NCI-H2029 (cell line): ENCODE measurements around the gene CORO6.

Experiments used
- DNase-seq: peaks from one replicate; lab custom pipeline; 2025; lab: John Stamatoyannopoulos, UW

CORO6 gene

GRCh38 chr17:29630630-29631193 is 8.0 kb upstream of the CORO6 start:
- no peak for DNase-seq

GRCh38 chr17:29629839-29630238 is 7.1 kb upstream of the CORO6 start:
- DNase-seq = no peak

GRCh38 chr17:29628644-29629043 is 5.9 kb upstream of the CORO6 start:
- no peak for DNase-seq

GRCh38 chr17:29627951-29628350 is 5.2 kb upstream of the CORO6 start:
- no peak for DNase-seq

- no peak for DNase-seq
These were observed 2.5 kb upstream of the CORO6 start for GRCh38 chr17:29625037-29625750.

GRCh38 chr17:29624586-29624985 is 1.9 kb upstream of the CORO6 start:
- no peak for DNase-seq

GRCh38 chr17:29623283-29623647 is 553 bp upstream of the CORO6 start:
- no peak for DNase-seq

- DNase-seq = no peak
These were observed 939 bp downstream of the CORO6 start for GRCh38 chr17:29621751-29622194.

GRCh38 chr17:29620779-29621500 is 1.8 kb downstream of the CORO6 start:
- no peak for DNase-seq

- no peak for DNase-seq
These were observed 2.4 kb downstream of the CORO6 start for GRCh38 chr17:29620271-29620670.

GRCh38 chr17:29619251-29619650 is 3.5 kb downstream of the CORO6 start:
- no peak for DNase-seq

GRCh38 chr17:29618272-29619065 is 4.2 kb downstream of the CORO6 start:
- no peak for DNase-seq

- peak; percentile 80 for DNase-seq
These were observed 5.0 kb downstream of the CORO6 start for GRCh38 chr17:29617481-29618271.

GRCh38 chr17:29617125-29617480 is 5.6 kb downstream of the CORO6 start:
- DNase-seq = peak; percentile 74

- no peak for DNase-seq
These were observed 6.2 kb downstream of the CORO6 start for GRCh38 chr17:29616300-29617048.

GRCh38 chr17:29615492-29616299 is 7.0 kb downstream of the CORO6 start:
- peak; percentile 50 for DNase-seq

GRCh38 chr17:29615048-29615385 is 7.7 kb downstream of the CORO6 start:
- DNase-seq = no peak

GRCh38 chr17:29614349-29615047 is 8.2 kb downstream of the CORO6 start:
- DNase-seq = no peak

GRCh38 chr17:29613856-29614255 is 8.9 kb downstream of the CORO6 start:
- DNase-seq = no peak
